HG02798 (cell line): ENCODE data around the gene ASB2.

ENCODE experiments used
- ATAC-seq: cut with Tn5 transposase; IDR thresholded peaks from one replicate; pipeline ENCODE4 v1.9.1; 2021; ENCODE audit warnings: mild to moderate bottlenecking; ENCODE audit not compliant: unreplicated experiment, poor library complexity

Gene ASB2

GRCh38 chr14:94001501-94002396 lies 25.4 kb upstream of the ASB2 start:
- peak; percentile 46 for ATAC-seq

GRCh38 chr14:94001016-94001415 lies 24.6 kb upstream of the ASB2 start:
- ATAC-seq: no peak

- ATAC-seq: no peak
These were observed 23.9 kb upstream of the ASB2 start for GRCh38 chr14:94000267-94000666.

- no peak for ATAC-seq
These were observed 23.2 kb upstream of the ASB2 start for GRCh38 chr14:93999573-93999972.

GRCh38 chr14:93998871-93999403 lies 22.6 kb upstream of the ASB2 start:
- ATAC-seq: no peak

- ATAC-seq: no peak
These were observed 21.8 kb upstream of the ASB2 start for GRCh38 chr14:93997916-93998870.

- no peak for ATAC-seq
These were observed 20.7 kb upstream of the ASB2 start, which contains the start of gene CCDC197 for GRCh38 chr14:93997082-93997481. TSS of gene CCDC197 (plus strand) at chr14:93997301. CDS start at chr14:93998132, 831 bp downstream.

- no peak for ATAC-seq
These were observed 19.8 kb upstream of the ASB2 start for GRCh38 chr14:93996130-93996695.

GRCh38 chr14:93994919-93995682 lies 18.7 kb upstream of the ASB2 start:
- no peak for ATAC-seq

- no peak for ATAC-seq
These were observed 17.0 kb upstream of the ASB2 start for GRCh38 chr14:93993382-93993781.

- ATAC-seq: no peak
These were observed 15.3 kb upstream of the ASB2 start for GRCh38 chr14:93991649-93992048.

- ATAC-seq: no peak
These were observed 14.8 kb upstream of the ASB2 start for GRCh38 chr14:93991212-93991611.

- ATAC-seq: peak; percentile 58
These were observed 13.6 kb upstream of the ASB2 start for GRCh38 chr14:93989939-93990338.

GRCh38 chr14:93987815-93988476 lies 11.6 kb upstream of the ASB2 start:
- no peak for ATAC-seq

GRCh38 chr14:93987376-93987775 lies 11.0 kb upstream of the ASB2 start:
- no peak for ATAC-seq

- ATAC-seq: no peak
These were observed 10.6 kb upstream of the ASB2 start for GRCh38 chr14:93986955-93987354.

- no peak for ATAC-seq
These were observed 8.6 kb upstream of the ASB2 start for GRCh38 chr14:93984987-93985410.

GRCh38 chr14:93984070-93984469 lies 7.7 kb upstream of the ASB2 start:
- ATAC-seq: no peak
